Gastroesophageal sphincter (tissue), 3 donors: ENCODE measurements around the gene GLG1.

Source experiments
- CTCF ChIP-seq, 4 experiments: fragments of 200-600 bp in 2 of 4; fragments of 450-650 bp in 2 of 4; sonication (generic) in 1 of 4; IDR thresholded peaks; one replicate each; pipeline ENCODE4 v1.5.1; 2017 to 2019; ENCODE audit warnings: antibody characterized with exemption in 4 of 4, mild to moderate bottlenecking in 2 of 4, moderate library complexity in 2 of 4
- POLR2A ChIP-seq, 2 donors: fragments of 450-650 bp; IDR thresholded peaks; one replicate each; pipeline ENCODE4 v1.6.1; 2017; ENCODE audit warnings: antibody characterized with exemption in 2 of 2, mild to moderate bottlenecking in 2 of 2, moderate library complexity in 1 of 2

GRCh38 chr16:74500907-74501306 is 106.0 kb downstream of the GLG1 start:
- no peak for TF ChIP-seq CTCF (IDR thresholded peaks at IDR 0.05)
- no peak for TF ChIP-seq POLR2A (IDR thresholded peaks at IDR 0.05)
